Jurkat, Clone E6-1 (cell line): ENCODE results near the gene SMG6.
A peak's percentile ranks its signal among the peaks of the same experiment; 100 is the strongest.

Experiments
- DNase-seq: peaks from one replicate; pipeline ENCODE4 v3.0.0-alpha.2; 2011; ENCODE audit warnings: low read depth, low spot score
- H3K4me3 ChIP-seq: 2 replicates; pipeline ENCODE4 v1.5.1; 2011; ENCODE audit warnings: mild to moderate bottlenecking, low read length, control low read depth, moderate library complexity

The SMG6 gene

DNA sequence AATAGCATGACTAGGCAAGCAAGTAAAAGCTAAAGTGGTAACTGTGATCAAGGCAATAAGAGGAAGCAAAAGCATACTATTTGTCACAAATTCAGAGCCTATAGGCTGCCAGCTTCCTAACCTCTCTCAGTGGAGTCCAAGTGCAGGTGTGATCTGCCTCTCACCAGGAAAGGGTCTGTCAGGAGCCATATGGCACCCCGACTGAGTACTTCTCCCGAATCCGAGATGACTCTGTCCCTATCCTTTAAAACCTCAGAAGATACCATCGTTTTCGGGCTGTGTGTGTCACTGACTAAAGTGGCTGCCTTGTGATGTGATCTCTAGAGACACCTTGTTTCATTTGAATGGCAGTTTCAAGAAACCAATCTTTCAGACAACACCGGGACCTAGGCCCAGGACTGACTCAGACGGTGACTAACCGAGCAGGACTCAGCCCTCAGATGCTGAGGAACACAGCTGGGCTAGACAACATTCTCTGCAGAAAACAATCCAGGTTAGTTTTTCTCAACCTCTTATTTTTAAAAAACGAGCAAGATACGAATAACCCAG is 63.6 kb downstream of the SMG6 start:
- no peak for DNase-seq
- H3K4me3 ChIP-seq = no peak overlapping the region

DNA sequence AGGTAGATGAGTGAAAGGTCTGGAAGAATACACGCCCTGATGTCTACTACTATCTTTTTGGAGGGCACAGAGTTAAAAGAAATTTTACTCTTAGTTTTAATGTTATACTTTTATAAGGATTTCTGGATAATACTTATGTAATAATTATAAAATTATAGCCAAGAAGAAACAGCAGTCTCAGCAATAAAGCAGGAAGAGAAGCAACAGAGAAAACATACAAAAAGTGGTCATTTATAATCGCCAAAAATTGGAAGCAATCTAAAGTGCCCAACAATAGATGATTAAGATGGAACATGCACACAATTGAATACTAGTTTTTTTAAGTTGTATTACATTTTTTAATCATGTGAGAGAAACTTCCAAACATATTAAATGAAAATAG is 64.4 kb downstream of the SMG6 start:
- no peak overlapping the region for H3K4me3 ChIP-seq
- DNase-seq = no peak

DNA sequence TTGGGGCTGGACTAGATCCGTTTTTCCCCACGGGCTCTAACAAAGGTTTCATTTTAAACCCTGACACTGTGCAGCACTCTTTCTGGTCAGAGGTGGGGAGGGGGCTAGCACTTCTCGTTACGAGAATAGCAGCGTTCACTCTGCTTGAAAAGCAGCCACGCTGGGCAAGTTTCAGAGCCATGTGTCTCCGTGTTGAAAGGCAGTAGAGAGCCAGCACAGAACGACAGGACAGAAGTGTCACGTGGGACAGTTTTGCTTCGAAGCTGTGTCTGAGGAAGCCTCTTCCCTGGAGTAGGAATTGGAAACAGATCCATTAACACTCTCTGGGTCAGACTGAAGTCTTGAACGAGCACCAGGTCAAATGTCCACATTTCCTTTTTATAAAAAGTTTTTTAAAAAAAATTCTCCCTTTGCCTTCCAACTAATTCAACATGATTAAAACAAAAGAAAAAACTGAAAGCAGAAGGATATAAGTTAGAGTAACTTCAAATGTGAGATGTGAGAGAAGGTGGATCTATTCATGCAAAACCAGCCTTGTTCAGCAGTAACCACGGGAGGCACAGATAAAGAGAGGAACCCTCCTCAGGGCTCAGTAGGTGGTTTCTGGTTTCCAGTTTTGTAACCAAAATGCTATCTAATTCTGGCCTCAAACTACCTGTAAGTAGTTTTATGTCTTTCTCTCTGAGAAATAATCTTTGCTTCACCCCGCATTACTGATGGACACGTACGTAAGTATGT is 65.0 kb downstream of the SMG6 start:
- DNase-seq = no peak
- H3K4me3 ChIP-seq = no peak overlapping the region

DNA sequence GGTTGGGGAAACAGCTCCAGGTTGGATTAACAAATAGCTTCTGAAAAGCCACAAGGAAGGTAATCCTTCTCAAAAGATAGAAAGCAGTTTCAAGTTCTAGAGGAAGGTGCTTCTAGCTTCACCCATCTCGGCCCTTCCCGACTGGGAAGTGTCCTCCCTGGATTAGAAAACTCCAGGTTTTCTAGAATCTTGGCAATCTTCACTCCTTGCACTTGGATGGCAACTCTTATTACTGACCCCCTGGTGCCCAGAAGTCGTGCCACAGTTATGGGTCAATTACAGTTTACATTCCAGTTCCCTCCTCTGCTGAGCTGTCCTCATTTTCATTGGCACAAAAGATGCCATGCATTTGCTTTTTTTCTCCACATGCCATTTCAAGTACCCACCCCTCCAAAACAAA is 65.6 kb downstream of the SMG6 start:
- no peak for DNase-seq
- no peak overlapping the region for H3K4me3 ChIP-seq

DNA sequence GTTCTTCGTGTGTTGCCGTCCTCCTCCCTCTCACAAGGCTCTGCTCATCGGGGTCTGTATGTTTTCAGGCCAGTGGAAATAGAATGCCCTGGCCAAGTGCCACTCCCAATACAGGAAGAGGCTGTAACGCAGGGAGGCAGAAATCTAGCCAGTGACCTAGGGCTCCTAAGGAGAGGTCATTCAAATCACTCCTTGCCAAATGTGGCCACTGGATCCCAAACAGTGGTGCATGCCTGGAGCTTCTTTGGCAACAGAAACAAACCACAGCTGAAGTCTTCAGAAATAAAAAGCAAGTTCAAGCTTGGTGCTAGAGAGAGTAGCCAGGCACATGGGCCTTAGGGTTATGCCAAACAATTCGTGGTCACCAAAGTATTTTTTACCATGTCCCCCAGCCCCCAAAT is 66.1 kb downstream of the SMG6 start:
- DNase-seq = no peak
- H3K4me3 ChIP-seq = no peak overlapping the region

DNA sequence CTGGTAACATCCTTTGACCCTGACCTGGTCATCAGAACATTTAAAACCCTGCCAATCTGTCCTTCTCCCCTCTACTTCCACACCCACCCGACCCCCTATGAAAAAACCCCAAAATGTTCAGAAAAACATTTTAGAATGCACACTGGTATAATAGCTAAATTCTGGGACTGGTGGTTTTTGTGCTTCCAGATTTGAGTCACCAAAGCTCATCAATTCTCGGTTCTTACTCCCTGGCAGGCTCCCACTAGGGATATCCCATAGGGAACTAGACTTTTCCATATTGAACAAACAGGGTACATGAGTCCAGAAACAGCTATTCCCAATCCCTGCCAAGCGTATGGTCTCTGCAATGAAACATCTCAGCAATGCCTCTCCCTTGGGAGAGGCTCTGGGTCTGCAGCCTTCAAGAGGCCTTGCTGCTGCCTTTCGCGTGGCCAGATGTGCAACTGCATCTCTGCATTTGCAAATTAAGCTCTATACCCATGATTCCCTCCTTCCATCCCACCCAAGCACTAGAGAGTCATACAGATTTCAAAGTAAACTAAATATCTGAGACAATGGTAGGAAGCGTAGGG is 67.7 kb downstream of the SMG6 start:
- no peak overlapping the region for H3K4me3 ChIP-seq
- no peak for DNase-seq

DNA sequence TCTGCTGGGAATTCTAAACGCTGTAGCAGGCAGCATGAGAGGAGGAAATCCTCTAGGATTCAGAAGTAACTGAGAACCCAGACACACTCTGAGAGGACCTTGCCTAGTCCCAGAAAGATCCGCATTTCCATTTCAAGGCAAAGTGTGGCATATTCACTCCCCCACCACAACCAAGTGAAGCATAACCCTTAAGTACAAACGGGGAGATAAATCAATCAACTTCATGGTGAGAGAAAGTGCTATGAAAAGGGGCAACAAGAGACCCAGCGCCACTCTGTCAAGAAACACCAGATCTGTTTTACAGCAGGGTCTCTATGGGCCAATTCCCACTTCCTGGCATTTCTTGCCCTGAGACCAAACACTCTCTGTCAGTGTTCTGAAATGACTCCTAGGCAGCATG is 68.3 kb downstream of the SMG6 start:
- DNase-seq = no peak
- H3K4me3 ChIP-seq = no peak overlapping the region

DNA sequence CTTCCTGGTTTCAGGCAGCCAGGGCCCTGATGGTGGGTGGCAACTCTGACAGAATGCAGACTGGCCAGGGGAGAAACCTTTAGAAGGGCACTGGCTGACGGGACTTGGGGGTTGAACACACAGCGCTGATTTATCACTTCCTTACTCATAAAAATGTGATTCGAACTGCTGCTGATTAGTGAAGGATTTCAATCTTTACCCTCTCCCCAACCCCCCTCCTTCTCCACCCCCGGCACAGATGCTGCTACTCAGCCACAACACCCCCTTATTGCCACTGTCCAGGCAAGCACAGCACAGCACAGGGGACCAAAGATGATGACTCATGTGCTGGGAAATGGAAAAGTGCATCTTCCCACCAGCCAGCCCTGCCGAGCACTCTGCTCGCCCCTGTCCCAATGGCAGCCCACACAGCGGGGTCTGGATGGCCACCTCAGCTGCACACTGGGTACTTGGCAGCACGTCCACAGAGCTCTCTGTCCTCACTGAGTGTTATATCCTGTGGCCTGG is 70.1 kb downstream of the SMG6 start:
- DNase-seq = no peak
- no peak overlapping the region for H3K4me3 ChIP-seq

DNA sequence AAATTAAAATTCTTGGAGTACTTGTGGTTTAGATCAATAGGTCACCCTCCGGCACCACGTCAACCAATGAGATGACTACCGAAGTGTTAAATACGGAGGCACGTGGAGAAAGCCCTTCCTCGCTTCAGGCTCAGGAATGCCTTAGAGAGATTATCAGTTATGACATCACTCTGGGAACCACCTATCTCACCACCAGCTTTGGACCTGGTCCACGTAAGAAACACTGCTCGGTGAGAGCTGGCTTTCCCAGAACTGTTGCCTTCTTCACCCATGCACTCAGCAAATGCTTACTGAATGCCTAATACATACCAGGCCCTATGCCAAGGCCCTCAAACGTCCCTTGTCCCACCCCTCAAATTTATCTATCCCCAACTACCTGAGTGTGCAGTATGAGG is 71.3 kb downstream of the SMG6 start:
- H3K4me3 ChIP-seq = no peak overlapping the region
- DNase-seq = no peak

DNA sequence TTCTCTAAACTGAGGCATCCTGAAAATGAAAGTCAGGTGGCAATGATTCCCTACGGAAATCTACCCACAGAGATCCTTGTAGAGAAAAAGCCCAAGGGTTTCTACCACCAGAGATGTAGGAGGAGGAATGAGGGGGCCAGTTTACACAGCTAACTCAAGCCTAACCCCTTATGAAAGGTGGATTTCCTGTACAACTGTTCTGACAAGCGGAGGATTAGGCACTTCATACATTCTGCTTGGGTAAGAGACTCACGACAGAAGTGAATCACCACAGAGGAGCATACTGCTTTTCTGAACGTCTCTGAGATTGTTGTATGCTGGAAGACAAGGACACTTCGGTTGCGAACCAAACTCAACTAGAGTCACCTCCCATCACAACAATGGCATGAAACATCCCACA is 72.7 kb downstream of the SMG6 start:
- no peak overlapping the region for H3K4me3 ChIP-seq
- DNase-seq = no peak

DNA sequence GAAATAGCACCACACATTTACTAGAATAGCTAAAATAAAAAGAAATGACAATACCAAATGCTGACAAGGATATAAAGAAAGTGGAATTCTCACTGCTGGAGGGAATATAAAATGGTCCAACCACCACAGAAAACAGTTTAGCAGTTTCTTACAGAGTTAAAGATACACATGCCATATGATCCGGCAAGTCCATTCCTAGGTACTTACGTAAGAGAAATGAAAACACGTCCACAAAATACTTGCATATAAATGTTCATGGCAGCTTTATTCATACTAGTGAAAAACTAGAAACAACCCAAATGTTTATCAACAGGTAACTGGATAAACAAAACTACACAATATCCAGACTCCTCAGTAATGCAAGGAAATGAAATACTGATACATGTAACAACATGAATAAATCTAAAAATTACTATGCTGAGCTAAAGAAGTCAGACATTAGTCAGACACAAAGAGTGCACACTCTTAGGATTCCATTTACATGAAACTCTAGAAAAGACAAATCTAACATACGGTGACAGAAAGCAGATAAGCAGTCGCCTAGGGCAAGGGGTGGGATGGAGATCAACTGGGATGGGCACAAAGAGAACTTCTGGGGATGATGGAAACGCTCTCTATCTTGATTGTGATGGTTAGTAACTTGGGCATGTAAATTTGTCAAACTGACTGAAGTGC is 76.4 kb downstream of the SMG6 start:
- DNase-seq = no peak
- no peak overlapping the region for H3K4me3 ChIP-seq

DNA sequence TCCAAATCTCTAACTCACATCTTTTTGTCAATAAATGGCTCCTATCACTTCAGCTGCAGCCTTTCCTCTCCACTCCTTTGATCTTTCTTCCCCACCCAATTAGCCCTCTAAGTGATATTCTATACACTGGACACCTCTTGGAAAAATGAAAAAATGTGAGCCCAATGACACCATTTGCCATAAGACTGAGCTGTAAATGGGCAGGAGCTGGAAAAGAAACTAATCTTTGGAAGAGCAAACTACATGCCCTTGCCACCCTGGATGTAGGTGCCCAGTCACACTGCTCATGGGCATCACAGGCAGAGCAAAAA is 80.0 kb downstream of the SMG6 start:
- H3K4me3 ChIP-seq = no peak overlapping the region
- DNase-seq = no peak

DNA sequence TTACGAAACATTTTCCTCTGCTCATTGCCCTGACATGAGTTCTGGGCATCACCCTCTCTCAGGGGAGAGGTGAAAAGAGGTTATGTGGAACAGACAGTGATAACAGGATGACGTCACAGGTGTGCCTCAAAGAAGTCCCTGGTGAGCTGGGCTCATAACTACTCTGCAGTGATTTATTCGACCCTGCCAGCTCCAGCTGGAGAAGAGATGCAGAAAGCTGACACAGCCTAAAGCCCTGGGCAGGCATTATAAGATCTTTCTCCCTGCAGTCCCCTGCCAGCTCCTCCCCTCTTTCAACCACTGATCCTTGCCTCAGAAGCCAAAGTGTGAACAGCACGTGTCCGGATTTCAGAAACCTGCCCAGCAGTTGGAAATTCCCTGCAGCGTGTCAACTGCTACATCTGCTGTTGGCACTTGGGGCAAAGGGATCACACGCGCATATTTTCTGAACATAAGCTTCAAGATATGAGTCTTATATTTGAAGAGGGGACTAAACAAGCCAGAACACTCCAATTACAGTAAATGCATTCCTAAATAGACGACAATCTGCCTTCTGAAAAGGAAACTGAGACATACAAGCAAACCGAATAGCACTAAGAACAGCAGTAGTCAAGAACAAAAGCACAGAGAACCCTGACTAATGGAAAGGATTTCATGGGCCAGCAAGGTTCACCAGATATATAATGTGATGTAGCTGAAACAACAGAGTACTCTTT is 80.5 kb downstream of the SMG6 start:
- no peak overlapping the region for H3K4me3 ChIP-seq
- no peak for DNase-seq

DNA sequence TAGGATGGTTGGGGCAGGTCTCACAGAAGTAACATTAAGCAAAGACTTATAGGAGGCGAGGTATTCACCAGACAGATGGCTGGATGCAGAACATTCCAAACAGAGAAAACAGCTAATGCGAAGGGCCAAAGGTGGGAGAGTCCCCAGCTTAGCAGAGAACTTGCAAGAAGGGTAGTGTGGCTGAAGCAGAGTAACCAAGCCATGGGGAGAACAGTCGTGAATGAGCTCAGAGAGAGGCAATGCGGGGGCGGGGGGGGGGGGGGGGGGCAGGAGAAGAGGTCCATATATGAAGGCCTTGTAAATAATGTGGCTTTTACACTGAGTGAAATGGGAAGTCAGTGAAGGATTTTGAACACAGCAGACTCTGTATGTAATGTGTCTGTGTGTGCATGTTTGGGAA is 81.3 kb downstream of the SMG6 start:
- no peak for DNase-seq
- no peak overlapping the region for H3K4me3 ChIP-seq

DNA sequence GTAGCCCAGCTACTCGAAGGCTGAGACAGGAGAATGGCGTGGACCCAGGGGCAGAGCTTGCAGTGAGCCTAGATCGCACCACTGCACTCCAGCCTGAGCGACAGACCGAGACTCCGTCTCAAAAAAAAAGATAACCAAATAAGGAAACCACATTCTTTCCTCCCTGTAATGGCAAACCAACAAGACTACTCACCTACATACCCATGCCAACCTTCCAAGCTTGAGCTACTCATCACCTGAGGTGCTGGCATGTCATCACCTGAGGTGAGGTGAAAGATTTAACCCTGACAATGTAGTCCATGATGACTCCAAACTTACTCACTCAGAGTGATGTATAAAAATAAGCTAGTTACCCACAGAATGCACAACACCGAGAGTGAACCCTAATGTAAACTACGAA is 85.2 kb downstream of the SMG6 start:
- no peak for DNase-seq
- no peak overlapping the region for H3K4me3 ChIP-seq

DNA sequence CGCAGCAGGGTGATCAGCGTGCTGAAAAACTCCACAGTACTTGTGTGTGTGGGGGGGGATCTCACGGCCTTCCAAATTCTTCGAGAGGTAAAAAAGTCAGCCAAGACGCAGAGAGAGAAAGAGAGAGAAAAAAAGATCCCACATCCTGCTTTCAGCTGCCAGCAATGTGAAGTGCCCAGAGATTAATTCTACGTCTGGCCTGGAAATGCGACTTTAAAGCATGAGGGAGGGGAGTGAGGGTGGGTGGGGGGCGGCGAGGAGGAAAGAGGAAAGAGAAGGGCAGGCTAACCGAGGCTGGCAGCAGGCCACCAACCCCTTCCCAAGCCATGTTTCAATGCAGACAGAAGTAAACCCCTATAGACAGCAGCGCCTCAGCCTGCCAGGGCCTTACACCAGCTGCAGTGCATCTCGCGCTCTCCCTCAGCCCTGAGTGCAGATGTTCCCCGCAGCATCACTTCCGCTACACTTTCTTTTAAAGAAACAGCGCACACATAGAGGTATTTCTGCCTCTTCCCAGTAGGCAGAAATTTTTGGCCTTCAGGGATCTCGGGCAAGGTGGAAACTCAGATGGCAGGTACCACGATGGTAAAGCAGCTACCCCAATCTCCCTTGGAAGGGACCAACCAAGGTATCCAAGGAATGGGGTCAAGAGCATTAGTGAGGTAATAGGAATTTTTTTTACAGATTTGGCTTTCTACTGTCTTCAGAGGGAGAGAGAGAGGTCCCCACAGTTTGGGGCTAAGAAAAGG is 87.8 kb downstream of the SMG6 start:
- peak; percentile 91 for DNase-seq
- H3K4me3 ChIP-seq = peak overlapping the region; percentile 54

DNA sequence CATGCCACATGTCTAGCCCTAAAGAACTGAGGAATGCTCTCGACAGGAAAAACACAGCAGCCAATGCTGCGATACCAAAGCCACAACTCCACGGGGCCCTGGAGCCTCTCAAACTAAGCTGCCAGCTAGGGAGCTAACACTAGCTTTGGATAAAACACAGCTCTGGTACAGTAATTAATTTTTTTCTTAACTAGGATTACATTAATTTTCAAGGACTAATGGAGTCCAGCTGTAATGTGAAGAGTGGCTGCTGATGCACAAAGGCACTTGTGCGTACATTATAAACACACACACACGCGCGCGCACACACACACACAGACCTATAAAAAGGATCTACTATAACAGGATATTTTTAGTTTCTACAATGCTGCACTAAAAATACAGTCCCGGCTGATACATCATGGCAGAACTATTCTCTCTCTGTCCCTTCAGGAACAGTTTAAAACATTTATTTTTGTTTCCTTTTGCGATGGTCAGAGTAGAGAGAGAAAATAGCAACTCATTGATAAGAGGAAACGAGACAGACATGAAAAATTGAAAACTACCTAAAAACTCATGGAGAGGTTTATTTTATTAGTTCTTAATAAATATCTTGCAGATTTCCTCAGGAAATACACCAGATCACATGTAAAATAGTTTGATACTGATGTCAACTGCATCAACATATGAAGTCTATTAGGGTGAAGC is 88.5 kb downstream of the SMG6 start:
- H3K4me3 ChIP-seq = peak overlapping the region; percentile 54
- peak; percentile 44 for DNase-seq

DNA sequence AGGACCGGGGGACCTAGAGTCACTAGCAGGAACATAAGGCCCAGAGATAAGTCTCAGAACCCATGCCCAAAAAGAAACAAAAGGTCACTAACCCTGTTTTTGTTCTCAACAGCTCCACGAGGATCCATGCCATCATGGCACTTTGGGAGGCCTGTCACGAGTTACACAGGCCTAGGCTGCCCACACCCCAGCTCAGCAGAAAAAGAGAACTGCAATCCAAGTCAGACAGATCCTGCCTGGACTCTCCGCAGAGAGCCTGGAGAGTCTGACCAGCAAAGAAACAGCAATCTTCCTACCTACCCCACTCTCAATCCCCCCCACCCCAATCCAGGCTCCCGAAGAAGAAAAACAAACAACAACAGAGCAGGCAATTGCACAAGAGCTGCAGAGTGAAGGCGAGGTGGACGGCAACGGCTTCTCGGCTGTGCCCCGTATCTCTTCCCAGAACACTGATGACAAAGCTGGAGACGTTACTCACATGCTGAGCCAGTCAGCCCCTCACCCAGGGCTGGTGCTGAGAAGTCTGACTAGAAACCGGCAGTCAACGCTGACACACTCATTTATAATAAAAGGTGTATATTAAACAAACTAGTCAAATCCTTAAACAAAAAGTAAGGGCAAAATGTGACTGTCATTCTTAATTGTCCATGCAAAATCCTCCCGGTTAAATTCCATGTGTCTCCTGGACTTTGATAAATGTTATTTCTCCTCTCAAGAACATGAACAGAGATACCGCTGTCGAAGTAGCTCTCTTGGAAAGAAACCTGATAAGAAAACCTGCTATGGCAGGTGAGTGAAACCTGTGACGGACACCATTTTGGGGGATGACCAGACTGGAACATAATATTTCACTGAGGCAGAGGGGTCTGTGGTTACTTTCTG is 89.3 kb downstream of the SMG6 start:
- no peak overlapping the region for H3K4me3 ChIP-seq
- no peak for DNase-seq
